HepG2 (cell line): Measurements from ENCODE around the gene EEFSEC. TPM values are rescaled to one million over a fixed set of nuclear protein-coding genes. Genes with fewer than 3 reads are reported as not detected.
A peak's percentile ranks its signal among the peaks of the same experiment; 100 is the strongest.

ENCODE experiments used
- FOSL2 ChIP-seq: sonication (generic); formaldehyde crosslinking; IDR thresholded peaks from 2 replicates; pipeline ENCODE4 v1.4.0; 2020; ENCODE audit warnings: missing genetic modification reagents
- FOXO1 ChIP-seq: sonication (generic); formaldehyde crosslinking; IDR thresholded peaks from 2 replicates; pipeline ENCODE4 v1.4.0; 2020; ENCODE audit warnings: missing genetic modification reagents
- HDAC2 ChIP-seq: sonication (generic); formaldehyde crosslinking; IDR thresholded peaks from 2 replicates; pipeline ENCODE4 v1.4.0; 2020; ENCODE audit warnings: missing genetic modification reagents
- HMGXB4 ChIP-seq, 2 experiments: sonication (generic) in 1 of 2; formaldehyde crosslinking in 1 of 2; IDR thresholded peaks; 2 replicates each; pipeline versions ENCODE4 v1.4.0 to v1.6.1; 2018 to 2020; ENCODE audit warnings: missing genetic modification reagents in 2 of 2, borderline replicate concordance in 1 of 2, low read depth in 1 of 2, mild to moderate bottlenecking in 1 of 2, missing biosample characterization in 1 of 2
- ISL2 ChIP-seq: sonication (generic); formaldehyde crosslinking; IDR thresholded peaks from 2 replicates; pipeline ENCODE4 v1.5.0; 2020; ENCODE audit warnings: missing genetic modification reagents
- KLF11 ChIP-seq: IDR thresholded peaks from 2 replicates; pipeline ENCODE4 v1.6.1; 2016; ENCODE audit warnings: missing compliant biosample characterization
- MAFK ChIP-seq, 2 experiments: IDR thresholded peaks in 1 of 2; conservative IDR thresholded peaks in 1 of 2; 2 replicates each; pipeline ENCODE4 v1.6.1; 2011; ENCODE audit warnings: improper control_type of control experiment in 2 of 2, low read length in 2 of 2
- MXI1 ChIP-seq: IDR thresholded peaks from 3 replicates; pipeline ENCODE4 v1.6.1; 2012; ENCODE audit warnings: low read depth, low read length, inconsistent platforms, borderline replicate concordance
- MYPOP ChIP-seq: sonication (generic); formaldehyde crosslinking; IDR thresholded peaks from 2 replicates; pipeline ENCODE4 v1.8.1; 2023; ENCODE audit warnings: mild to moderate bottlenecking, moderate library complexity, missing genetic modification reagents
- MZF1 ChIP-seq: sonication (generic); formaldehyde crosslinking; IDR thresholded peaks from 2 replicates; pipeline ENCODE4 v1.8.1; 2023; ENCODE audit warnings: mild to moderate bottlenecking, missing genetic modification reagents, borderline replicate concordance
- NR2F6 ChIP-seq, 2 experiments: IDR thresholded peaks; 2 replicates each; pipeline ENCODE4 v1.6.1; 2016; ENCODE audit warnings: antibody characterized with exemption in 1 of 2, mild to moderate bottlenecking in 1 of 2
- PPARG ChIP-seq: conservative IDR thresholded peaks from 2 replicates; pipeline ENCODE4 v1.6.1; 2016; ENCODE audit warnings: missing biosample characterization, missing genetic modification reagents
- RELA ChIP-seq: sonication (generic); formaldehyde crosslinking; IDR thresholded peaks from 2 replicates; pipeline ENCODE4 v1.4.0; 2020; ENCODE audit warnings: missing genetic modification reagents
- RXRB ChIP-seq: IDR thresholded peaks from 2 replicates; pipeline ENCODE4 v1.6.1; 2016; ENCODE audit warnings: borderline replicate concordance, missing genetic modification reagents, missing compliant biosample characterization
- SALL1 ChIP-seq: sonication (generic); formaldehyde crosslinking; IDR thresholded peaks from 2 replicates; pipeline ENCODE4 v1.8.0; 2022; ENCODE audit warnings: mild to moderate bottlenecking, missing genetic modification reagents
- SIX1 ChIP-seq: sonication (generic); formaldehyde crosslinking; IDR thresholded peaks from 2 replicates; pipeline ENCODE4 v1.4.0; 2020; ENCODE audit warnings: missing genetic modification reagents, borderline replicate concordance
- SOX5 ChIP-seq: IDR thresholded peaks from 2 replicates; pipeline ENCODE4 v1.6.1; 2016; ENCODE audit warnings: borderline replicate concordance
- ZNF607 ChIP-seq: sonication (generic); formaldehyde crosslinking; IDR thresholded peaks from 2 replicates; pipeline ENCODE4 v1.5.1; 2020; ENCODE audit warnings: missing genetic modification reagents, mild to moderate bottlenecking, borderline replicate concordance
- ZNF800 ChIP-seq: sonication (generic); formaldehyde crosslinking; IDR thresholded peaks from 2 replicates; pipeline ENCODE4 v1.4.0; 2020; ENCODE audit warnings: missing genetic modification reagents
- ZUFSP ChIP-seq: sonication (generic); formaldehyde crosslinking; IDR thresholded peaks from 2 replicates; pipeline ENCODE4 v1.9.0; 2021; ENCODE audit warnings: missing genetic modification reagents, mild to moderate bottlenecking, borderline replicate concordance
- polyA plus RNA-seq, 8 experiments: library from polyadenylated mRNA; depleted of rRNA in 3 of 8; stranded (reverse) in 7 of 8; unstranded in 1 of 8; fragments of >200 nt; fragmentation: Illumina TruSeq in 4 of 8; extraction: Trizol in 4 of 8; gene quantifications; 2 replicates each; pipeline versions ENCODE4 v1.2.1 to v1.2.3, GENCODE V29; 2011 to 2016; ENCODE audit warnings: low read depth in 4 of 8, missing spikeins in 1 of 8, mixed read lengths in 1 of 8; ENCODE audit not compliant: insufficient read depth in 1 of 8
- total RNA-seq, 5 experiments: library from RNA; depleted of rRNA; stranded (reverse); fragments of >200 nt; fragmentation: Illumina TruSeq; extraction: Trizol; gene quantifications; 2 replicates each; pipeline ENCODE4 v1.2.3, GENCODE V29; 2016; ENCODE audit warnings: low read depth in 1 of 5

The EEFSEC gene
- total and polyA plus RNA-seq, 2 of the 13 experiments (the other 11 are each of a cell fraction or from before 2014, with no cell fraction given), result 6.4 to 24.2 TPM

- TF ChIP-seq HMGXB4 (CRISPR knock-in tag; IDR thresholded peaks at IDR 0.05; ENCODE audit: borderline replicate concordance in 1 of 2, low read depth in 1 of 2) (peak; percentile 66 to 88; a peak in 3 of 4 replicates), ZNF607 (CRISPR knock-in tag) (no peak), PPARG (CRISPR knock-in tag) (peak; percentile 72; the same call in 1 of the 2 replicates), NR2F6 (IDR thresholded peaks at IDR 0.05) (peak; percentile 95), NR2F6 (CRISPR knock-in tag; IDR thresholded peaks at IDR 0.05) (peak; percentile 98), SIX1 (CRISPR knock-in tag) (0 out of 2 replicates have a peak, but pooled peaks have one; percentile 23), FOXO1 (CRISPR knock-in tag) (peak; percentile 62; the same call in 1 of the 2 replicates), KLF11 (peak; percentile 38; the same call in 1 of the 2 replicates), HDAC2 (CRISPR knock-in tag) (peak; percentile 59; the same call in 1 of the 2 replicates), MXI1 (peak; percentile 55; the same call in 1 of the 3 replicates), ISL2 (CRISPR knock-in tag) (peak; percentile 62; the same call in 1 of the 2 replicates), SOX5 (CRISPR knock-in tag) (peak; percentile 69; the same call in 1 of the 2 replicates), RELA (CRISPR knock-in tag) (0 out of 2 replicates have a peak, but pooled peaks have one; percentile 40), ZUFSP (CRISPR knock-in tag) (no peak), MZF1 (CRISPR knock-in tag) (no peak), MYPOP (CRISPR knock-in tag) (no peak), MAFK (conservative IDR thresholded peaks at IDR 0.05 in 1 of 2, IDR thresholded peaks at IDR 0.05 in 1 of 2; ENCODE audit: low read length in 2 of 2) (peak; percentile 66 to 69), ZNF800 (0 out of 2 replicates have a peak, but pooled peaks have one; percentile 38), RXRB (CRISPR knock-in tag) (peak; percentile 70), FOSL2 (CRISPR knock-in tag) (peak; percentile 52; the same call in 1 of the 2 replicates), SALL1 (CRISPR knock-in tag) (peak; percentile 74)
These were observed 17.7 kb downstream of the EEFSEC start (continued) for GRCh38 chr3:128170866-128171516.
